H1 (cell line): ENCODE results near the gene MFRP. TPM values are rescaled to one million over a fixed set of nuclear protein-coding genes. Genes with fewer than 3 reads are reported as not detected.

Experiments
- CTCF ChIA-PET: fragments of 300-600 bp; sonication (Branson Sonifier 250); formaldehyde crosslinking; loops from one replicate; lab custom pipeline; 2021; ENCODE audit not compliant: partially characterized antibody; lab: Charles Lee
- POLR2A ChIA-PET: fragments of 300-600 bp; sonication (Branson Sonifier 250); formaldehyde crosslinking; loops from one replicate; lab custom pipeline; 2021; ENCODE audit warnings: inconsistent platforms; ENCODE audit not compliant: partially characterized antibody; lab: Charles Lee
- DNase-seq, 2 experiments: peaks; one replicate each; pipeline versions ENCODE4 v3.0.0 to v3.0.0-alpha.2; 2010 to 2022; ENCODE audit warnings: low spot score in 2 of 2, low read depth in 1 of 2, mixed read lengths in 1 of 2
- FAIRE-seq: peaks from 2 replicates; lab custom pipeline; 2011; peaks lifted over from hg19 to GRCh38; lab: Jason Lieb, UNC
- H2AFZ ChIP-seq: 2 replicates; pipeline ENCODE4 v1.8.1; 2012; ENCODE audit warnings: low read length, inconsistent platforms
- H2AK5ac ChIP-seq: 2 replicates; pipeline ENCODE4 v1.6.1; 2013; ENCODE audit warnings: low read depth, low read length
- H2BK120ac ChIP-seq: replicated peaks from 2 replicates; pipeline ENCODE3; 2013; ENCODE audit warnings: low read depth, low read length, inconsistent platforms
- H2BK12ac ChIP-seq: 2 replicates; pipeline ENCODE4 v1.6.1; 2013; ENCODE audit warnings: low read depth, low read length
- H2BK15ac ChIP-seq: 2 replicates; pipeline ENCODE4 v1.6.1; 2013; ENCODE audit warnings: low read length
- H2BK20ac ChIP-seq: 2 replicates; pipeline ENCODE4 v1.6.1; 2013; ENCODE audit warnings: low read length
- H2BK5ac ChIP-seq: 2 replicates; pipeline ENCODE4 v1.6.1; 2013; ENCODE audit warnings: low read depth, low read length
- H3K14ac ChIP-seq: 2 replicates; pipeline ENCODE4 v1.6.1; 2013; ENCODE audit warnings: inconsistent platforms; ENCODE audit not compliant: insufficient read length
- H3K18ac ChIP-seq: 2 replicates; pipeline ENCODE4 v1.6.1; 2013; ENCODE audit warnings: low read length; ENCODE audit errors: extremely low read depth
- H3K23ac ChIP-seq: 2 replicates; pipeline ENCODE4 v1.6.1; 2013; ENCODE audit warnings: inconsistent platforms; ENCODE audit not compliant: insufficient read length
- H3K23me2 ChIP-seq: 2 replicates; pipeline ENCODE4 v1.6.1; 2013; ENCODE audit warnings: low read depth, low read length
- H3K27ac ChIP-seq: 2 replicates; pipeline ENCODE4 v1.6.1; 2011; ENCODE audit warnings: low read depth, low read length, inconsistent platforms
- H3K27me3 ChIP-seq, 4 experiments: replicated peaks in 1 of 4; 1 replicate in 1 of 4; 2 replicates in 3 of 4; pipeline versions ENCODE4 v1.6.1 to v1.8.1; 2011 to 2013; ENCODE audit warnings: low read length in 3 of 4, mild to moderate bottlenecking in 3 of 4, inconsistent platforms in 2 of 4, mixed read lengths in 2 of 4, moderate library complexity in 1 of 4; ENCODE audit not compliant: control insufficient read depth in 3 of 4, insufficient read depth in 3 of 4; ENCODE audit errors: extremely low read depth in 1 of 4
- H3K36me3 ChIP-seq, 4 experiments: 2 replicates each; pipeline versions ENCODE4 v1.6.1 to v1.8.1; 2011 to 2013; ENCODE audit warnings: mild to moderate bottlenecking in 4 of 4, low read length in 3 of 4, moderate library complexity in 2 of 4, control low read depth in 1 of 4, inconsistent platforms in 1 of 4; ENCODE audit not compliant: insufficient read depth in 4 of 4, control insufficient read depth in 2 of 4
- H3K4ac ChIP-seq: replicated peaks from 2 replicates; pipeline ENCODE3; 2013; ENCODE audit warnings: low read length, low read depth, mixed read lengths, inconsistent platforms; ENCODE audit not compliant: insufficient read length
- H3K4me1 ChIP-seq, 4 experiments: replicated peaks in 1 of 4; 1 replicate in 1 of 4; 2 replicates in 3 of 4; pipeline versions ENCODE4 v1.6.1 to v1.8.1; 2011 to 2013; ENCODE audit warnings: low read length in 3 of 4, inconsistent platforms in 2 of 4, mixed read lengths in 1 of 4; ENCODE audit not compliant: insufficient read depth in 4 of 4, control insufficient read depth in 3 of 4
- H3K4me2 ChIP-seq, 2 experiments: 2 replicates each; pipeline versions ENCODE4 v1.6.1 to v1.8.1; 2011 to 2013; ENCODE audit warnings: low read depth in 2 of 2, low read length in 2 of 2, control low read depth in 1 of 2, inconsistent platforms in 1 of 2, mild to moderate bottlenecking in 1 of 2; ENCODE audit not compliant: insufficient read depth in 1 of 2
- H3K4me3 ChIP-seq, 4 experiments: fragments of 200-600, 300-600 bp in 1 of 4; sonication (generic), shearing (Covaris generic), sonication (Bioruptor Twin) in 1 of 4; 2 replicates each; pipeline versions ENCODE4 v1.5.1 to v1.8.1; 2011 to 2016; ENCODE audit warnings: low read length in 4 of 4, low read depth in 3 of 4, control low read depth in 2 of 4, inconsistent platforms in 2 of 4, mild to moderate bottlenecking in 2 of 4, mixed read lengths in 1 of 4, moderate library complexity in 1 of 4; ENCODE audit not compliant: insufficient read depth in 2 of 4; ENCODE audit errors: extremely low read depth in 1 of 4
- H3K56ac ChIP-seq: replicated peaks from 2 replicates; pipeline ENCODE3; 2013; ENCODE audit warnings: low read depth, mild to moderate bottlenecking, mixed read lengths, low read length, inconsistent platforms; ENCODE audit not compliant: insufficient read length
- H3K79me1 ChIP-seq: 2 replicates; pipeline ENCODE4 v1.6.1; 2013; ENCODE audit warnings: low read depth, low read length, control low read depth
- H3K79me2 ChIP-seq, 2 experiments: 2 replicates each; pipeline versions ENCODE4 v1.6.1 to v1.8.1; 2012 to 2013; ENCODE audit warnings: low read length in 2 of 2, mild to moderate bottlenecking in 2 of 2, inconsistent platforms in 1 of 2; ENCODE audit not compliant: insufficient read depth in 2 of 2, control insufficient read depth in 1 of 2
- H3K9ac ChIP-seq, 4 experiments: replicated peaks in 1 of 4; 1 replicate in 1 of 4; 2 replicates in 3 of 4; pipeline versions ENCODE4 v1.6.1 to v1.8.1; 2011 to 2013; ENCODE audit warnings: low read depth in 3 of 4, low read length in 3 of 4, control low read depth in 2 of 4, mild to moderate bottlenecking in 2 of 4, moderate library complexity in 2 of 4, inconsistent platforms in 1 of 4; ENCODE audit errors: extremely low read depth in 1 of 4
- H3K9me3 ChIP-seq, 2 experiments: 2 replicates each; pipeline versions ENCODE4 v1.6.1 to v1.8.1; 2012 to 2013; ENCODE audit warnings: mild to moderate bottlenecking in 2 of 2, moderate library complexity in 2 of 2, control low read depth in 1 of 2, inconsistent platforms in 1 of 2, low read depth in 1 of 2, low read length in 1 of 2, mixed read lengths in 1 of 2; ENCODE audit not compliant: insufficient read depth in 2 of 2
- H4K20me1 ChIP-seq, 2 experiments: replicated peaks in 1 of 2; 2 replicates each; pipeline versions ENCODE3 to v1.8.1; 2011 to 2013; ENCODE audit warnings: inconsistent platforms in 2 of 2, low read length in 2 of 2, mild to moderate bottlenecking in 1 of 2; ENCODE audit not compliant: insufficient read depth in 2 of 2, control insufficient read depth in 1 of 2
- H4K5ac ChIP-seq: 2 replicates; pipeline ENCODE4 v1.6.1; 2013; ENCODE audit warnings: low read length, low read depth, mixed read lengths, inconsistent platforms; ENCODE audit not compliant: insufficient read length
- H4K8ac ChIP-seq: 2 replicates; pipeline ENCODE4 v1.8.0; 2013; ENCODE audit warnings: mild to moderate bottlenecking, moderate library complexity, low read length, inconsistent platforms; ENCODE audit not compliant: insufficient read depth; ENCODE audit errors: extremely low read depth
- H4K91ac ChIP-seq: replicated peaks from 2 replicates; pipeline ENCODE3; 2013; ENCODE audit warnings: low read length, mixed read lengths, inconsistent platforms; ENCODE audit not compliant: insufficient read length
- ATF3 ChIP-seq: IDR thresholded peaks from 2 replicates; pipeline ENCODE4 v1.6.1; 2011; ENCODE audit warnings: low read depth, mild to moderate bottlenecking, low read length; ENCODE audit not compliant: insufficient read depth
- CEBPB ChIP-seq: IDR thresholded peaks from 2 replicates; pipeline ENCODE4 v1.6.1; 2012; ENCODE audit warnings: low read depth, low read length
- POU5F1 ChIP-seq: IDR thresholded peaks from 2 replicates; pipeline ENCODE4 v1.6.1; 2011; ENCODE audit warnings: low read depth, mild to moderate bottlenecking, low read length, moderate library complexity
- SP4 ChIP-seq: IDR thresholded peaks from 2 replicates; pipeline ENCODE4 v1.6.1; 2012; ENCODE audit warnings: low read length, inconsistent platforms
- SRF ChIP-seq: IDR thresholded peaks from 2 replicates; pipeline ENCODE4 v1.6.1; 2011; ENCODE audit warnings: mild to moderate bottlenecking, low read depth, low read length, moderate library complexity
- WGBS, 2 experiments: shearing (Covaris generic) in 1 of 2; methylation state at CpG; one replicate each; pipeline versions ENCODE4 v1.1.6 to v1.1.7; 2013 to 2015; ENCODE audit warnings: low lambda C conversion rate in 2 of 2, mixed read lengths in 2 of 2, inconsistent platforms in 1 of 2, low coverage in 1 of 2, missing lambda C conversion rate in 1 of 2; ENCODE audit not compliant: insufficient replicate concordance in 2 of 2, insufficient coverage in 1 of 2, insufficient read length in 1 of 2; ENCODE audit errors: extremely low coverage in 1 of 2, missing lambda C conversion rate in 1 of 2; 5-methylcytosine and 5-hydroxymethylcytosine counted together
- polyA plus RNA-seq, 7 experiments: library from polyadenylated mRNA; depleted of rRNA in 3 of 7; stranded (reverse) in 5 of 7; unstranded in 2 of 7; fragments of >200 nt in 5 of 7; fragments of 200-250 nt in 2 of 7; gene quantifications; 1 replicate in 5 of 7; 2 replicates in 1 of 7; 4 replicates in 1 of 7; pipeline versions ENCODE4 v1.2.1 to v1.2.3, GENCODE V29; 2011 to 2013; ENCODE audit warnings: missing spikeins in 2 of 7, mixed read lengths in 2 of 7
- total RNA-seq: library from RNA; stranded (reverse); fragmentation: NEBNext Ultra II Directional; extraction: Animal tissue kit (Norgen Biotek cat#: 25700); gene quantifications from 2 replicates; pipeline ENCODE4 v1.2.1, GENCODE V29; 2021

The MFRP gene
- total and polyA plus RNA-seq, 2 of the 8 experiments (the other 6 are each of a cell fraction or from before 2014, with no cell fraction given): 0.02 TPM; not detected in 1

- no peak overlapping the region for H3K14ac ChIP-seq
- H2AFZ ChIP-seq: no peak overlapping the region
- peak overlapping the region; percentile 94; the same call in 1 of the 2 replicates for H2AK5ac ChIP-seq
- H4K91ac ChIP-seq: peak overlapping the region; percentile 46
- peaks cover 3 to 16% of the 10 kb centered on the region in 2 experiments for H4K20me1 ChIP-seq
- DNase-seq (peak in 1 of 2 experiments; percentile 59), FAIRE-seq (no peak)
- CTCF ChIA-PET: interaction anchor here (0.5 to 20.0 kb wide), 24 partner anchors 11 to 356 kb away, joined by 3 to 463 read pairs (median 6); partner anchors contain the start of genes MCAM, NLRX1 and USP2
- H3K27ac ChIP-seq: no peak overlapping the region
- POLR2A ChIA-PET: interaction anchor here (0.5 to 3.4 kb wide), 9 partner anchors 12 to 244 kb away, joined by 3 to 19 read pairs (median 3); partner anchors contain the start of gene DPAGT1
- H3K9me3 ChIP-seq: no peaks in the 10 kb centered on the region
- H3K79me1 ChIP-seq: peaks cover 12% of the 10 kb centered on the region
- H4K5ac ChIP-seq: no peak overlapping the region
- no peak overlapping the region for H3K9ac ChIP-seq
- no peak overlapping the region for H4K8ac ChIP-seq
- H3K23ac ChIP-seq: no peak overlapping the region
- no peak overlapping the region for H2BK120ac ChIP-seq
- H3K27me3 ChIP-seq: peaks cover 12 to 42% (median 33%) of the 10 kb centered on the region in 4 experiments
- H2BK12ac ChIP-seq: peak overlapping the region; percentile 75; the same call in 1 of the 2 replicates
- WGBS, 2 experiments: 39% methylated on average over 10 of the region's 11 CpGs; no CpG with 5 or more reads in 1 of the 2 experiments
- TF ChIP-seq POU5F1: no peak
- no peak for TF ChIP-seq CEBPB
- no peak for TF ChIP-seq ATF3
- TF ChIP-seq SRF: no peak
- TF ChIP-seq SP4: no peak
- 0 out of 2 replicates have a peak overlapping the region, but pooled peaks have one; percentile 61 for H2BK20ac ChIP-seq
- H3K4ac ChIP-seq: peak overlapping the region; percentile 73
- H3K4me1 ChIP-seq: peaks cover 5 to 38% (median 28%) of the 10 kb centered on the region in 4 experiments
- H3K23me2 ChIP-seq: peaks cover 20% of the 10 kb centered on the region; the same call in 1 of the 2 replicates
- H3K79me2 ChIP-seq: peaks cover 5 to 26% of the 10 kb centered on the region in 2 experiments; a peak in 3 of 4 replicates
- peak overlapping the region; percentile 56 to 76 for H3K4me2 ChIP-seq
- H3K56ac ChIP-seq: no peak overlapping the region
- H3K4me3 ChIP-seq: peak overlapping the region; percentile 34 to 69 (median 43); a peak in 7 of 8 replicates
- no peak overlapping the region for H2BK5ac ChIP-seq
- peak overlapping the region; percentile 83 for H3K18ac ChIP-seq
- H3K36me3 ChIP-seq: peaks cover 0 to 6% (median 2%) of the 10 kb centered on the region in 4 experiments; a peak in 1 of 8 replicates
- H2BK15ac ChIP-seq: peak overlapping the region; percentile 61; the same call in 1 of the 2 replicates
Observed at GRCh38 chr11:119338965-119339588, 7.4 kb downstream of the MFRP start.
